T-helper 9 cell (primary cell): Measurements from ENCODE around the gene H2BK1.

Experiments
- DNase-seq: peaks from one replicate; pipeline ENCODE4 v3.0.0-alpha.2; 2020
- total RNA-seq, 2 donors: gene quantifications; one replicate each; lab custom pipeline; 2026; lab: John Stamatoyannopoulos, UW

The H2BK1 gene
- 0 to 0.49 reads per million in 2 donors for total RNA-seq

- DNase-seq: no peak
Measured at GRCh38 chr7:151210087-151210854, at the start of gene H2BK1. Gene H2BK1, minus strand, starts transcription at chr7:151210488. Its CDS starts 170 bp downstream, at chr7:151210318.

DNA sequence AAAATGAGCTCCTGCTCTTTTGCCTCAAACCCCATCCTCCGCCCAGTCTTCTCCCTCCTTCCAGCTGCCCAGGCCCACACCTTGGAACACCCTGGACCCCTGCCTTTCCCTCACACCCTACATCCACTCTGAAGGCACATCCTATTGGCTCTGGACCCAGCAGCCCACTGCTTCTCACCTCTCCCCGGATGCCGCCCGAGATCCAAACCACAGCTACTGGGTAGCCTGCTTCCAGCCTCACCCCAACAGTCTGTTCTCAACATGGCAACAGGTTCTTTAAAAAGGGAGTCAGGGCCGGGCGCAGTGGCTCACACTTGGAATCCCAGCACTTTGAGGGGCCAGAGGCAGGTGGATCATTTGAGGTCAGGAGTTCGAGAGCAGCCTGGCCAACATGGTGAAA lies 47.7 kb upstream of the H2BK1 start:
- no peak for DNase-seq

DNA sequence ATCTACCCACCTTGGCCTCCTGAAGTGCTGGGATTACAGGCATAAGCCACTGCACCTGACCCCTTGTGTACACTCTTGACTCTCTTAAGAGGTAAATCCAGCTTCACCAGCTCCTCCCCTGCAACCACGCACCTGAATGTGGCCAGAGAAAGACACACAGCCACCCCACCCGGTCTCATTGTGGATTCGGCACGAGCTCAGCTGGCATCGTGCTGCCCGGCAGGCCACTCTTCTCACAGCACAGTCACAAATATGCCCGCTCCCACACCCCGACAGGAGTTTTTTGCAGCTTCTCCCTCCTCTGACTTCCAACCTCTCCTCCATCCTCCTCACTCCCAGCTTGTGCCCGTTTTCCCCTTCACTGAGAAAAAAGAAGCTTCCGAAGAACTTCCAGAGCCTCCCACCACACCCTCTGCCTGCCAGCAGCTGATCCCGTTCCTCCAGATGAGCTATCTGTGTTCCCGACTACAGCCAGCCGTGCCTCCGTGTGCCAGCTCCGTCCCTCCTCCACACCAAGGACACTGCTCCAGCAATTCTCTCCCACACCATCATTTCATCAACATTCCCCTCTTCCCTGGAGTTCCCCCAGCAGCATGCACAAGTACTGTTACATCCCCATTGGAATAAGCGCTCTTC lies 46.2 kb upstream of the H2BK1 start:
- no peak for DNase-seq

DNA sequence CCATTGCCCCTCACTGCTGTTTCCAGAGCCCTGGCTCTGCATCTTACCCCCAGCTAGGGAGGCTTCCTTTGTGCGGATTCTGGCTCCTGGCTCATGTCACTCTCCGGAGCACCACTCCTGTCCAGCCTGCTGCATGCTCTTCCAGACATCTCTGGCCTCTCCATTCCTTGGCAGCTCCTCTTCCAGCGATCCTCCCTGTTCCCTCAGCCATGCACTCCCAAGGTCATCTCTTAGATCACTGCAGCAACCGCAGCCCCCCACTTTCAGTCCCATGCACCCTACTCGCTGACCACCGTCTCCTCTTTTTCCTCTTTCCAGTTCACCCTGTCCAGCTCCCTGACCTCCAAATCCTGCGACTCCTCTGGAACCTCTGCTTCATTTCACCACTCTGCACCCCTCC lies 45.1 kb upstream of the H2BK1 start:
- DNase-seq: no peak

- no peak for DNase-seq
Measured at GRCh38 chr7:151254851-151255250, 44.6 kb upstream of the H2BK1 start.

DNA sequence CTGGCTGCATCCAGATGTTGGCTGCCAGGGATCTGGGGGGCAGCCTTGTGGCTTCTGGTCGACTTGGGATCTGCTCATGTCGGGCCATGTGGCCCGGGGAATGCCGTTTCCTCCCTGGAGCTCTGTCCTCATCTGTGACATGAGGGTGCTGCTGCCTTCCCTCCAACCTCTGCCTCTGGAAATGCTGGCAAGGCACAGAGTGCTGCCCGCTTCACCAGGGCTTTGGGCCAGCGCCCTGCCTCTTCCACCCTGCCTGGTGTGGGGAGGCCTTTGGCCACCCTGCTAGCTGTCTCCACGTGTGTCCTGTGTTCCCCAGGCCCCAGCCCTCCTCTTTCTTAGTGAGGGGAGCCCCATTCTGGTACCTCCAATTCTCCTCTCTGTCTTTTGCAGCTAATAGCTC lies 44.0 kb upstream of the H2BK1 start:
- DNase-seq: no peak

GRCh38 chr7:151252961-151253711 lies 42.8 kb upstream of the H2BK1 start:
- no peak for DNase-seq

- DNase-seq: no peak
Measured at GRCh38 chr7:151252561-151252835, 42.2 kb upstream of the H2BK1 start.

DNA sequence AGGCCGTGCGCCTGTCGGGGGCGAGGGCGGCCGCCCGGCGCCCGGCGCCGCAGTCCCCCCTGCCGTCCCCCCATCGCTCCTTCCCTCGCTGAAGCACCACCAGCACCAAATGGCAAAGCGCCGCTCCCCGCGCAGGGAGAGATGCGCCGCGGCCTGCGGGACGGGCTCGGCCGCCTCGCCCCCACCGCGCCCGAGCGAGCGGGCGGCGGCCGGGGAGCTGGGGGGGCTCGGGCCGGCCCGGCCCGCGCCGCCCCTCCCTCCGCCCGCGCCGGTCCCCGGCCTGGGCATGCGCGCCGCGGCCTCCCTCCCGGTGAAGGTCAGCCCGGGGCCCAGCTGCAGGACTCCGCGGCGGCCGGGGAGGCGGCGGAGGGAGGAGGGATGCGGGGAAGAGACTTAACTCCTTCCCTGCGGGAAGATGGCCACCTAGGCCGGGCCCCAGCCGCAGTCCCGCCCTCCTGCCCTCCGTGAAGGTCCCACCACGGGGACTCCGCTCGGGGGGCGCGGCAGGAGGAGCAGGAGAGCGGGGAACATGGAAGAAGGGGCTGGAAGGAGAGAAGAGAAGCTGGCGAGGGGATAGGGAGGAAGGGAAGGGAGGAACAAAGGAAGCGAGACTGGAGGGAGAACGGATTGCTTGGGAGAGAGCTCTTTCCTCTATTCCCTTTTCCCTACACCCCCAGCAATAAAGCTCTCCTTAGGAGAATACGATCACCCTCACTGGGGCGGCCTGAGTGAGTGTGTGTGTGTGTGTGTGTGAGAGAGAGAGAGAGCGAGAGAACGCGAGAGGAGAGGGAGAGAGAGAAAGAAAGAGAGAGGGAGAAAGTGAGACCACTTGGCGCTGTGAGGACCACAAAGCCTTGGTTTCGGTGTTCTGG lies 41.6 kb upstream of the H2BK1 start:
- DNase-seq: no peak

DNA sequence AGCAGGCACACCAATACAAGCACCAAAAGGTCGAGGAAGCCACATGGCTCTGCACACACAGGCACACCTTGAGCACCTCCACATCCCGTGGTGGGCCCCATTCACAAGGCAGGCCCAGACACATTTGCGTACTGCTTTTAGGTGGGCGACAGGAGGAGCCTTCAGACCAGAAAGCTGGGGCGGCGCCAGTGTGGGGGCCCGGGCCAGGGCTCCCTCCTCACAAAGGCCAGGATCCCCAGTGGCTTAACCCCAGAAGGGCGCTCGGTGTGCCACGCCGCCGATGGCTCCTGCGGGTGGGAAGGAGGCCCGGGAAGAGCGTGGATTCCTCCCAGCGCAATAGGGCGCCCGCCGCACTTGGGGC lies 41.0 kb upstream of the H2BK1 start:
- no peak for DNase-seq

DNA sequence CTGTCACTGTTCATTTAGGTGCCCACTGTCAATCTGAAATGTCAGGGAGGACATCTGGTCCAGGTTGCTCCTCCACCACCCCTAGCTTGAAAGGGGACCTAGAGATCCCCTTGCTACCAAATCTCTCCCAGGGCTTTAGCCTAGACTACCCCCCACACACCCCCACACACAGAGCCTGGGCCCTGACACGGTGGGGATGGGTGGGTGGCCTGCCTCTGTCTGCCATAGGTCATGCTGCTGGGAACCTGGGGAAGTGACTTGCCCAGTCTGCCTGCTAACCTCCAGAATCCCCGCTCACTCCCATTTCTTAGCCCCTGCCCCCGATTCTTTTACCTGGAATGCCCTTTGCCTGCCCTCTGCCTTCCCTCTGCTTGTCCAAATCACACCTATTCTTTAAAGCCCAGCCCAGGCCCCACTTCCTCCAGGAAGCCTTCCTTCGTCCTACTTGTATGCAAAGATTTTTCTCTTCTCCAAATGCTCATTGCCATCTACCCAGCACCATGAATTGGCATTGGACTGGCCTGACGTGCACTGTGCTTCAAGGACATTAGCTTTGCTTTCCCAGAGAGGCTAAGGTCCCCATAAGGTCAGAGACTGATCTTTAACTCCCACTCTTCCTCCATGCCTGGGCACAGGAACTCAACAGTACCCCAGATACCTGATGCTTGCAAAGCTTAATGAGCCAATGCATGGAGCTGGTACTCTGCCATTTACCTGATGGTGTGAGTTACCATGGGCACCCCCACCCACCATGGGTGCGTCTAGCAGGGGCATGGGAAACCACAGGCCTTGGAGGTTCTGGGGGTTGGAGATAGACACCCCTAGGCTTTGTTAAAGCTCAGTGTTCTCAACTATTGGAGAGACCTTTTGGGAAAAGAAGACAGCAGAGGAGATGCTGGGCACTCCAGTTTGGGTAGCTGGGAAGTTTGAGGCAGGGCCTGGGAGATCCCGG lies 40.2 kb upstream of the H2BK1 start:
- no peak for DNase-seq

GRCh38 chr7:151249732-151250072 lies 39.4 kb upstream of the H2BK1 start:
- DNase-seq: no peak

GRCh38 chr7:151249034-151249731 lies 38.9 kb upstream of the H2BK1 start:
- no peak for DNase-seq

GRCh38 chr7:151248346-151249033 lies 38.2 kb upstream of the H2BK1 start, which contains the start of gene SMARCD3:
Gene SMARCD3, minus strand, starts transcription at chr7:151248694. Its CDS starts 132 bp downstream, at chr7:151248562.
- DNase-seq: no peak

GRCh38 chr7:151247611-151248345 lies 37.5 kb upstream of the H2BK1 start:
- DNase-seq: no peak

DNA sequence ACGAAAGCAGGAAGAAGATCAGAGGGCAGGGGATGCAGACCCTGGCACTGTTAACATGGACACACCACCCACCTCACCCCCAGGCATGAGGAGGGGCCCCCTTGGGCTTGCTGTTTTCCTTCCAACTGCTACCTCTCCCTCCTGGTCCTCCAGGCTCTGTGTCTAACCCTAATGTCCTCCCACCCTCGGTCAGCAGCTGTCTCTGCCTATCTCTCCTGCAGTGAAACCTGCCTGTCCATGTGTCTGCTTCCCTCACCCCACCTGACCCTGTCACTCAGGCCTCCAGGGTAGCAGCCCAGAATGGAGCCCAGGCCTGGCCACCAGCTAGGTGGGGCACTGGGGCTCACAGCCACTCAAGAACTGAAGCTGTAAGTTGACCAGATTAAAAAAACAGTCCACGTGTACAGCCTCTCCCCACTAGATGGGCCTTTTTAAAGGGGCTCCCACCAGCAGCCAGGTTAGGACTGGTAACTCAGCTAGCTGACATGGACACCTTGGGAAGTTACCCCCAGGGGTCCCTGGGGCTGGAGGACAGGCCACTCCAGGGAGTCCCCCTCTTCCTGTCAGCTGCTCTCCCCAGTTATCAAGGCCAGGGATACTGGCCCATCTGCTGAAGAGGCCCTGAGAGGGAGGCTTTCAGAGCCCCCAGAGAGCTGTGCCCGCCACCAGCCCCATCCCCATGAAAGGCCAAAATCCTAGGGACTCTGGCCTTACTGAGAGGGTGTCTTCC lies 36.7 kb upstream of the H2BK1 start:
- DNase-seq: no peak

- no peak for DNase-seq
Measured at GRCh38 chr7:151246102-151246850, 36.0 kb upstream of the H2BK1 start.

DNA sequence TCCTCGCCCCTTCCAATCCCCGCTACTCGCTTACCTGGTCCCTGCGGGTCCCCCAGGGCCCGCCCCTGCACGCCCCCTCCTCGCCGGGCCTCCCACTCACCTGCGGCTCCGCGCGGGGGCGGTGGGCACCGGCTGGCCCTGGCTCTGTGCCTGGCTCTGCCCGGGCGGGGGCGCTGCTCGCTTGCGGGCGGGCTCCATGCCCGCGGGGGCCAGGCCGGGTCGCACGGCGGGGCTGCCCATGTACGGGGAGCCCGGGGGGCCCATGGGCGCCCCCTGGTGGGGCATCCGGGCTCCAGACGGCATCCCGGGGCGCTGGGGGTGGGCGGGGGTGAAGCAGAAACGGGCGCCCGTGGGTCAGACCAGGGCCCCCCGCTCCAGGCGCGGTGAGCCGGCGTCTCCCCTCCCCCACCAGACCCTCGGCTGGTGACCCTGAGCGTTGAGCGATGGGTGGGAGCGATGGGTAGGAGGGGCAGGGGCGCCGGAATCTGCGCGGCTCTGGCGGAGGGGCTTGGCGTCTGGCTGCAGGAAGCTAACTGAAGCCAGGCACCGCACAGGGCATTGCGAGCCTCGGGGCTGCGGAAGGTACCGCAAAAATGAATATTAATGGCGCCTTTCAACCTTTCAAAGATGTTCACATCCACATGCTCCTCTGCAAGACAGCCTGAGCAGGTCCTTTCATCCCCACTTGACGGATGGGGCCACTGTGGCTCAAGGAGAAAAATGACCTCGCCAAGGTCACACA lies 35.2 kb upstream of the H2BK1 start:
- peak; percentile 74 for DNase-seq
